Upper lobe of left lung (tissue), 6 donors: Measurements from ENCODE around the gene YDJC. TPM values are rescaled to one million over a fixed set of nuclear protein-coding genes. Genes with fewer than 3 reads are reported as not detected.
A peak's percentile ranks its signal among the peaks of the same experiment; 100 is the strongest.

Source experiments
- ATAC-seq, 2 donors: fragments of 200-7000 bp; cut with Tn5 transposase; one replicate each; pipeline ENCODE4 v1.9.1; 2022; ENCODE audit warnings: mild to moderate bottlenecking in 2 of 2, moderate library complexity in 2 of 2; ENCODE audit not compliant: low FRiP score in 2 of 2
- DNase-seq, 2 donors: peaks; one replicate each; pipeline ENCODE4 v3.0.0-alpha.2; 2019 to 2020
- H3K27ac ChIP-seq, 4 donors: fragments of 200-600 bp; sonication (generic); one replicate each; pipeline ENCODE4 v1.5.1; 2016 to 2019
- H3K27me3 ChIP-seq, 4 donors: fragments of 200-600 bp; sonication (generic); one replicate each; pipeline ENCODE4 v1.5.1; 2017 to 2019
- H3K36me3 ChIP-seq, 4 donors: fragments of 200-600 bp; sonication (generic); one replicate each; pipeline ENCODE4 v1.5.1; 2016 to 2019
- H3K4me1 ChIP-seq, 4 donors: fragments of 200-600 bp; sonication (generic); one replicate each; pipeline ENCODE4 v1.5.1; 2018 to 2019
- H3K4me3 ChIP-seq, 4 donors: fragments of 200-600 bp; sonication (generic); one replicate each; pipeline ENCODE4 v1.5.1; 2017 to 2019; ENCODE audit warnings: mild to moderate bottlenecking in 2 of 4, moderate library complexity in 1 of 4
- H3K9me3 ChIP-seq, 4 donors: fragments of 200-600 bp; sonication (generic); one replicate each; pipeline ENCODE4 v1.5.1; 2018 to 2019
- EP300 ChIP-seq, 4 donors: sonication (generic); formaldehyde crosslinking; IDR thresholded peaks; one replicate each; pipeline ENCODE4 v1.5.1; 2017; ENCODE audit warnings: antibody characterized with exemption in 4 of 4, control low read depth in 2 of 4
- POLR2A ChIP-seq, 4 donors: fragments of 450-650 bp; IDR thresholded peaks; one replicate each; pipeline ENCODE4 v1.5.1; 2016 to 2017; ENCODE audit warnings: antibody characterized with exemption in 4 of 4, mild to moderate bottlenecking in 2 of 4
- POLR2AphosphoS5 ChIP-seq, 2 donors: sonication (generic); formaldehyde crosslinking; IDR thresholded peaks; one replicate each; pipeline ENCODE4 v1.5.1; 2017; ENCODE audit warnings: antibody characterized with exemption in 2 of 2
- WGBS, 2 donors: methylation state at CpG; one replicate each; pipeline ENCODE4 v1.1.5; 2017 to 2018; 5-methylcytosine and 5-hydroxymethylcytosine counted together
- total RNA-seq, 6 donors: library from RNA; depleted of rRNA in 4 of 6; stranded (reverse); fragments of >200 nt in 4 of 6; gene quantifications; one replicate each; pipeline versions ENCODE4 v1.1.0 to v1.2.1, GENCODE V29; 2016 to 2021
- TF ChIP-seq, protein P1 (sequence below), 6 experiments: fragments of 450-650 bp in 4 of 6; fragments of 200-600 bp in 2 of 6; sonication (generic) in 2 of 6; IDR thresholded peaks; one replicate each; pipeline ENCODE4 v1.5.1; 2016 to 2019; ENCODE audit warnings: antibody characterized with exemption in 6 of 6
- donor health status: DM: no; HTN: no; CAD: no; lungs with moderate emphysema.
- donor health status: DM: no; HTN: yes; CAD: no; lungs with severe emphysema.

The YDJC gene
- total RNA-seq, 6 donors from 2014 or later: 22.2 to 47.4 (median 28.3) TPM

- DNase-seq: peak in 1 of 2 donors; percentile 57
- no peak for TF ChIP-seq POLR2AphosphoS5 (IDR thresholded peaks at IDR 0.05)
- TF ChIP-seq, protein P1, sequence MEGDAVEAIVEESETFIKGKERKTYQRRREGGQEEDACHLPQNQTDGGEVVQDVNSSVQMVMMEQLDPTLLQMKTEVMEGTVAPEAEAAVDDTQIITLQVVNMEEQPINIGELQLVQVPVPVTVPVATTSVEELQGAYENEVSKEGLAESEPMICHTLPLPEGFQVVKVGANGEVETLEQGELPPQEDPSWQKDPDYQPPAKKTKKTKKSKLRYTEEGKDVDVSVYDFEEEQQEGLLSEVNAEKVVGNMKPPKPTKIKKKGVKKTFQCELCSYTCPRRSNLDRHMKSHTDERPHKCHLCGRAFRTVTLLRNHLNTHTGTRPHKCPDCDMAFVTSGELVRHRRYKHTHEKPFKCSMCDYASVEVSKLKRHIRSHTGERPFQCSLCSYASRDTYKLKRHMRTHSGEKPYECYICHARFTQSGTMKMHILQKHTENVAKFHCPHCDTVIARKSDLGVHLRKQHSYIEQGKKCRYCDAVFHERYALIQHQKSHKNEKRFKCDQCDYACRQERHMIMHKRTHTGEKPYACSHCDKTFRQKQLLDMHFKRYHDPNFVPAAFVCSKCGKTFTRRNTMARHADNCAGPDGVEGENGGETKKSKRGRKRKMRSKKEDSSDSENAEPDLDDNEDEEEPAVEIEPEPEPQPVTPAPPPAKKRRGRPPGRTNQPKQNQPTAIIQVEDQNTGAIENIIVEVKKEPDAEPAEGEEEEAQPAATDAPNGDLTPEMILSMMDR (IDR thresholded peaks at IDR 0.05): no peak
- TF ChIP-seq EP300 (IDR thresholded peaks at IDR 0.05): no peak
- no peak for TF ChIP-seq POLR2A (IDR thresholded peaks at IDR 0.05)
- Histone ChIP-seq H3K4me1 (peaks cover 21 to 35% (median 25%) of the 10 kb centered on the region in 4 donors), H3K27me3 (no peaks in the 10 kb centered on the region), H3K4me3 (peak overlapping the region; percentile 51 to 60 (median 58)), H3K36me3 (peaks cover 0 to 10% (median 0%) of the 10 kb centered on the region in 4 donors), H3K27ac (peak overlapping the region in 1 of 4 donors; percentile 36), H3K9me3 (no peaks in the 10 kb centered on the region)
- no peak for ATAC-seq
- WGBS, 2 donors: 30 to 33% methylated on average over 15 to 23 of the region's 40 CpGs
Observed at GRCh38 chr22:21652547-21653545, 23.0 kb upstream of the YDJC start.

- H3K27ac ChIP-seq: peak overlapping the region in 3 of 4 donors; percentile 17 to 49 (median 36)
- peak; percentile 88 to 96 for ATAC-seq
- WGBS, 2 donors: 0 to 1% methylated on average over 20 to 30 of the region's 44 CpGs
Observed at GRCh38 chr22:21652010-21652546, 22.3 kb upstream of the YDJC start.

GRCh38 chr22:21651521-21652009 is 21.7 kb upstream of the YDJC start:
- TF ChIP-seq POLR2A (IDR thresholded peaks at IDR 0.05) (no peak), EP300 (IDR thresholded peaks at IDR 0.05) (no peak), POLR2AphosphoS5 (IDR thresholded peaks at IDR 0.05) (no peak)
- TF ChIP-seq, protein P1 (IDR thresholded peaks at IDR 0.05): no peak
- H3K4me3 ChIP-seq: peak overlapping the region; percentile 51 to 60 (median 58)
- ATAC-seq (peak in 1 of 2 donors; percentile 26), DNase-seq (no peak)
- peak overlapping the region in 2 of 4 donors; percentile 17 to 36 for H3K27ac ChIP-seq
- no peaks in the 10 kb centered on the region for H3K27me3 ChIP-seq
- H3K9me3 ChIP-seq: no peaks in the 10 kb centered on the region
- 0 to 6% methylated on average over 8 to 24 of the region's 29 CpGs for WGBS, 2 donors
- H3K36me3 ChIP-seq: peaks cover 0 to 15% (median 0%) of the 10 kb centered on the region in 4 donors
- peaks cover 16 to 28% (median 20%) of the 10 kb centered on the region in 4 donors for H3K4me1 ChIP-seq

More at GRCh38 chr22:21652010-21652546, 22.3 kb upstream of the YDJC start:
- TF ChIP-seq POLR2A (IDR thresholded peaks at IDR 0.05): no peak
- TF ChIP-seq, protein P1 (IDR thresholded peaks at IDR 0.05): no peak
- TF ChIP-seq EP300 (IDR thresholded peaks at IDR 0.05): no peak
- TF ChIP-seq POLR2AphosphoS5 (IDR thresholded peaks at IDR 0.05): no peak
- Histone ChIP-seq H3K4me3 (peak overlapping the region; percentile 51 to 60 (median 58)), H3K27me3 (no peaks in the 10 kb centered on the region), H3K36me3 (peaks cover 0 to 13% (median 0%) of the 10 kb centered on the region in 4 donors), H3K4me1 (peaks cover 16 to 29% (median 19%) of the 10 kb centered on the region in 4 donors), H3K9me3 (no peaks in the 10 kb centered on the region)
- DNase-seq: peak; percentile 95 to 97

GRCh38 chr22:21650823-21651520 is 21.1 kb upstream of the YDJC start:
- peak overlapping the region in 1 of 4 donors; percentile 17 for H3K27ac ChIP-seq
- 13 to 17% methylated on average over 6 of the region's 6 CpGs for WGBS, 2 donors
- peaks cover 16 to 32% (median 22%) of the 10 kb centered on the region in 4 donors for H3K4me1 ChIP-seq
- ATAC-seq (no peak), DNase-seq (no peak)
- H3K9me3 ChIP-seq: no peaks in the 10 kb centered on the region
- TF ChIP-seq POLR2A (IDR thresholded peaks at IDR 0.05) (no peak), POLR2AphosphoS5 (IDR thresholded peaks at IDR 0.05) (no peak), EP300 (IDR thresholded peaks at IDR 0.05) (no peak)
- TF ChIP-seq, protein P1 (IDR thresholded peaks at IDR 0.05): no peak
- H3K36me3 ChIP-seq: peaks cover 0 to 21% (median 0%) of the 10 kb centered on the region in 4 donors
- H3K27me3 ChIP-seq: no peaks in the 10 kb centered on the region
- peak overlapping the region in 3 of 4 donors; percentile 56 to 60 (median 60) for H3K4me3 ChIP-seq
